Muscle of back (tissue), 13 donors: ENCODE measurements around the gene SS18. TPM values are rescaled to one million over a fixed set of nuclear protein-coding genes. Genes with fewer than 3 reads are reported as not detected.
"Not testable (repeated sequence)": the region's sequence is repeated elsewhere in the genome, so short reads cannot be mapped to it uniquely, and the experiment has no call there.

Source experiments
- DNase-seq, 3 donors: peaks; one replicate each; pipeline versions ENCODE4 v3.0.0 to v3.0.0-alpha.2; 2013
- long read RNA-seq, 9 donors: transcript quantifications; one replicate each; lab custom pipeline, GENCODE V29; 2026
- polyA plus RNA-seq, 10 donors: library from polyadenylated mRNA; unstranded; fragments of 120-200 nt; gene quantifications; one replicate each; pipeline ENCODE4 v1.2.1, GENCODE V29; 2013; ENCODE audit not compliant: insufficient read length in 10 of 10

Gene SS18, protein sequence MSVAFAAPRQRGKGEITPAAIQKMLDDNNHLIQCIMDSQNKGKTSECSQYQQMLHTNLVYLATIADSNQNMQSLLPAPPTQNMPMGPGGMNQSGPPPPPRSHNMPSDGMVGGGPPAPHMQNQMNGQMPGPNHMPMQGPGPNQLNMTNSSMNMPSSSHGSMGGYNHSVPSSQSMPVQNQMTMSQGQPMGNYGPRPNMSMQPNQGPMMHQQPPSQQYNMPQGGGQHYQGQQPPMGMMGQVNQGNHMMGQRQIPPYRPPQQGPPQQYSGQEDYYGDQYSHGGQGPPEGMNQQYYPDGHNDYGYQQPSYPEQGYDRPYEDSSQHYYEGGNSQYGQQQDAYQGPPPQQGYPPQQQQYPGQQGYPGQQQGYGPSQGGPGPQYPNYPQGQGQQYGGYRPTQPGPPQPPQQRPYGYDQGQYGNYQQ
- polyA plus RNA-seq: 10 to 100 TPM; 32.1 to 56.7 (median 43.5) TPM
- long read RNA-seq, donor 1, partial matches to known transcripts: 6 of 11 reads
- long read RNA-seq, donor 1, other reads (novel, unspliced or antisense): 0 of 11 reads
- long read RNA-seq, donor 2, partial matches to known transcripts: 0 of 6 reads
- long read RNA-seq, donor 2, other reads (novel, unspliced or antisense): 0 of 6 reads
- long read RNA-seq, donor 3: 0 reads
- long read RNA-seq, donor 4, partial matches to known transcripts: 0 of 4 reads
- long read RNA-seq, donor 4, other reads (novel, unspliced or antisense): 0 of 4 reads
- long read RNA-seq, donor 5, partial matches to known transcripts: 9 of 14 reads
- long read RNA-seq, donor 5, other reads (novel, unspliced or antisense): 0 of 14 reads
- long read RNA-seq, donor 6, partial matches to known transcripts: 7 of 12 reads
- long read RNA-seq, donor 6, other reads (novel, unspliced or antisense): 0 of 12 reads
- long read RNA-seq, donor 7, partial matches to known transcripts: 0 of 5 reads
- long read RNA-seq, donor 7, other reads (novel, unspliced or antisense): 0 of 5 reads
- long read RNA-seq, donor 8, partial matches to known transcripts: 0 of 2 reads
- long read RNA-seq, donor 8, other reads (novel, unspliced or antisense): 0 of 2 reads
- long read RNA-seq, donor 9: 0 reads

DNA sequence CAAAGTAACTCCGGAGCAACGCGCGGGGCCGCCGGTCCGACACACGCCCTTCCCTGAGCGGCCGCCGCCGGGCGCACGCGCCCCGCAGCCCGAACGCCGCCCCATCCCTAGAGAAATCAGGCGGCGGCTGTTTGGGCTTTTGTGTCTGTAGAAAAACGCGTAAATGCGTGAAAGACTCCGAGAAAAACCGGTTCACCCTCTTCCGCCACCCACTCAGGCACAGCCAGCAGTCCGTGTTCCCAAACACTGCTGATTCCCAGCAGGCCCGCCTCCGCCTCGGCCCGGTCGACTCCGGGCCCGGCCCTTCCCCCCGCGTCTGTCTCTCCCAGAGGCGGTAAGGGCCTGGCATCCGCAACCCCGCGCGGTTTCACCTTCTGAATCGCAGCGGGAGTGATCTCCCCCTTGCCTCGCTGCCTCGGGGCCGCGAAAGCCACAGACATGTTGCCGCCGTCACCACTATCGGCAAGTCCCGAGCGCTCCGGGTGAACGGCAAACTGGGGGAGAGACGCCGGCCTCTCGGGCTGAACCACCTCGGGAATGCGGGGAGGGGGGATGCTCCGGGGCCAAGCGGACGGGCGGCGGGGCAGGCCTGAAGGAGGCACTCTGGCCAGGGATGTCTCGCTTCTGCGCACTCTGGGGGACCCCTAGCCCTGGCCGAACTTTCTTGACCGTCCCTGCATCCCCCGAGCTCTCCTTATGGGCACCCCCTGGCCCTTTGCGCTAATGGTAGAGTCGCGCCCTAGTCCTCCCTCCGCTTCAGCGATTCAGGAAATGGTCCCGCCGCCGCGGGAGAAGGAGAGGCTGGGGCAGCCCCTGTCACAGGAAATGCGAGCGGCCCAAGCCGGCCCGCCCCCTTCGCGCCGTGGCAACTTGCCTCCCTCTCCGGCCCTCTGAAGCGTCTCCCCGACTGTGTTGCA, at the start of gene SS18:
Gene SS18, minus strand, starts transcription at position 484 of the 917 bp plus-strand sequence. Its CDS starts 44 bp downstream, at position 440.
- DNase-seq: peak; percentile 95 to 98 (median 96)

DNA sequence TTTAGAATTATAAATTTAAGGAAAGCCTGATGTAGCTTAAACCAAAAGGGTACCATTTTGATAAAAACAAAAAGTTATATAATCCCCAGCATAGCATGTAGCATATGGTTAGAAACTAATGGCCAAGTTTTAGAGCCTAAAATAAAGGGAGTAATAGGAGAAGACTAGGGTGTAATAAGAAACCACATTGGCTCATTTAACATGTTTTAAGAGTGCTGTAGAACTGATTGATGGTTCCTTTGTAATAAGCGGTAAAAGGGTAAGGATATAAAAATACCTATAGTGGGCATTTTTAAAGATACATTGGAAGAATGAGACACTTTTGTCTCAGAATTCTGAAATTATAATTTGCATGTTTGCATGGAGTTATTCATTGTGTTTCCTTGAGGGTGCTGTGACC, 45.1 kb upstream of the SS18 start:
- no peak for DNase-seq

DNA sequence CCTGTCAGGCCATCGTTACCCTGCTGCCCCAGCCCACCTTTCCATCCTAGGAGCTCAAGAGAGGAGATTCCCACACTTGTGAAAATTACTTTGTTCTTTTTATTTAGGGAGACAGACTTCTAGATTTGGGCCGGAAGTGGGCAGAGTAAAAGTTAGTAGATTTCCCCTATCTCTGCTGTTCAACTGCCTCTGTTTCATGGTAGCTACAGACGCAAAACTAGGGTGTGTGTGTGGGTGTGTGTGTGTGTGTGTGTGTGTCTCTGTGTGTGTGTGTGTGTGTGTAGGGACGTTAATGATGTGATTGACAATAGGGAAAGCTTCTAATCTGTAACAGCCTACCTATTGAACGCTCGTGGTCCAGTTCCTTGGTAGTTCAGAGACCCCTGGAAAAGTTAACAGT, 43.7 kb upstream of the SS18 start:
- no peak for DNase-seq

DNA sequence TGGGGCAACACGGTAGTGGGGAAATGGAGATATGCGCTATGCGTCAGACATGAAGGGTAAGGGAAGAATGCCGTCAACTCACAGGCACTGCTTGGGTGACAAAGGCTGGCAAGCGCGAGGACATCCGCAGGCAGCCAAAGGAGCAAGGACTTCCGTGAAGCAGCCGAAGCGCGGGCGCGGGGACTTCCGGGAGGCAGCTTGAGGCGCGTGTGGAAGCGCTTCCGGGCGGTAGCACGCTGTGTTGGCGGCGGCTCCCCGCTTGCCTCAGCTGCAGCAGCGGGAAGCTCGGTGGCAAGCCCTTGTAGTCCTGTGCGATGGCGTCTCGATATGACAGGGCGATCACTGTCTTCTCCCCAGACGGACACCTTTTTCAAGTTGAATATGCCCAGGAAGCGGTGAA, 43.2 kb upstream of the SS18 start, which contains the start of gene PSMA8:
Gene PSMA8, plus strand, starts transcription at position 218 of the 400 bp plus-strand sequence. Its CDS starts 97 bp downstream, at position 315.
- DNase-seq: peak; percentile 1 to 18 (median 11)

DNA sequence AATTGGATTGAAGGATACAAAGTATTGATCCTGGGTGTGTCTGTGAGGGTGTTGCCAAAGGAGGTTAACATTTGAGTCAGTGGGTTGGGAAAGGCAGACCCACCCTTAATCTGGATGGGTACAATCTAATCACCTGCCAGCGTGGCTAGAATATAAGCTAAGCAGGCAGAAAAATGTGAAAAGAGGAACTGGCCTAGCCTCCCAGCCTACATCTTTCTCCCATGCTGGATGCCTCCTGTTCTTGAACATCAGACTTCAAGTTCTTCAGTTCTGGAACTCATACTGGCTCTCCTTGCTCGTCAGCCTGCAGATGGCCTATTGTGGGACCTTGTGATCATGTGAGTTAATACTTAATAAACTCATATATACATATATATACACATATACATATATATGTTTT, 37.8 kb upstream of the SS18 start:
- not testable (repeated sequence) for DNase-seq

DNA sequence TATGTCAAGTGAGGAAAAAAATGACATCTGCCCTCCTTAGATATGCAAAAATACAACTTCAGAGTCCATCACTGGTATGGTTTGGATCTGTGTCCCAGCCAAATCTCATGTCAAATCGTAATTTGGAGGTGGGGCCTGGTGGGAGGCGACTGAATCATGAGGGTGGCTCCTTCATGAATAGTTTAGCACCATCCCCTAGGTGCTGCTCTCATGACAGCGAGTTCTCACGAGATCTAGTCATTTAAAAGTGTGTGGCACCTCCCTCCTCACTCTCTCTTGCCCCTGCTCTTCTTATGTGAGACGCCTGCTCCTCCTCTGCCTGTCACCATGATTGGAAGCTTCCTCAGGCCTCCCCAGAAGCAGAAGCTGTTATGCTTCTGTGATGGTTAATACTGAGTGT, 37.4 kb upstream of the SS18 start:
- no peak for DNase-seq

DNA sequence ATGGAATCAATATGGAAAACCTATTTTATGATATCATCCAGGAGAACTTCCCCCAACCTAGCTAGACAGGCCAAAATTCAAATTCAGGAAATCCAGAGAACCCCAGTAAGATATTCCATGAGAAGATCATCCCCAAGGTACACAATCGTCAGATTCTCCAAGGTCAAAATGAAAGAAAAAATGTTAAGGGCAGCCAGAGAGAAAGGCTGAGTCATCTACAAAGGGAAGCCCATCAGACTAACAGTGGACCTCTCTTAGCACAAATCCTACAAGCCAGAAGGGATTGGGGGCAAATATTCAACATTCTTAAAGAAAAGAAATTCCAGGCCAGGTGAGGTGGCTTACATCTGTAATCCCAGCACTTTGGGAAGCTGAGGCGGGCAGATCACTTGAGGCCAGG, 31.6 kb upstream of the SS18 start:
- DNase-seq: not testable (repeated sequence)

DNA sequence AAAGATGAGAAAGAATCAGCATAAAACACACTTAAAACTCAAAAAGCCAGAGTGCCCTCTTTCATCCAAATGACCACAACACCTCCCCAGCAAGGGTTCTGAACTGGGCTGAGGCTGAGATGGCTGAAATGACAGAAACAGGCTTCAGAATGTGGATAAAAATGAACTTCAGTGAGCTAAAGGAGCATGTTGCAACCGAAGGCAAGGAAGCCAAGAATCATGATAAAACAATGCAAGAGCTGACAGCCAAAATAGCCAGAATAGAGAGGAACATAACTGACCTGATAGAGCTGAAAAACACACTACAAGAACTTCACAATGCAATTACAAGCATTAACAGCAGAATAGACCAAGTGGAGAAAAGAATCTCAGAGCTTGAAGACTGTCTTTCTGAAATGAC, 31.1 kb upstream of the SS18 start:
- no peak for DNase-seq

DNA sequence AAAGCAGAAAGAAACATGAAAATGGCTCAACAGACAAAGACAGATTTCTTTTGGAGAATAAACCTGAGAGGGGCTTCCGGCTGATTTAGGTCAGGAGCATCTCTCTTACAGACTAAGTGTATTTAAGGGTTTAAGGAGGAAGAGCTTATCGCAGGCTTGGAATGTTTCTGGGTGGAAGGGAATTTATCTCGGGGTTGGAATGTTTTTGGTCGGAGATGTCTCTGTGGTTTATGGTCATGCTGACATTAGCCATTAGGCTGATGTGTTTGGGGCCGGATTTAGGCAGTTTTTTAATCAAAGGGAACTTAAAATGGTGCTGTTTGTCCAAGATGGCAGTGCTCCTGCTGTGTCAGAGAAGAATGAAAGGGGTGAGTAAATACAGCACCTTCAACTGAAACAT, 28.8 kb upstream of the SS18 start:
- no peak for DNase-seq

DNA sequence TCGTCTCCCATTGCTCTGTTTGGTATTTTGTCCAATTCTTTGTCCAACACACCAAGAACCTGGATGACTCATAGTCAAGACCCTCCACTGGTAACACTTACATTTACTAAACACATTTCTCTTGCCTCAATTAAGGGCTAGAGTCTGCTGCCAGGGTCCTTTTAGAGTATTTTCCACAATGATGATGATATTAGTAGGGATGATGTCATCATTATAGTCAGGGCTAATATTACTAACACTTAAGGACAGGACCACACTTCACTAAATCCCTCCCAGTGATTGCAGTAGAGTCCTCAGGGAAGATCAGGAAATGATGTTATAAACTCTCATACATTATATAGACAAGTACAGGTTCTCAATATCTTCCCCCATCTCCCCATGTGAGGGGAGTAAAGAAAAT, 13.6 kb upstream of the SS18 start:
- DNase-seq: no peak

DNA sequence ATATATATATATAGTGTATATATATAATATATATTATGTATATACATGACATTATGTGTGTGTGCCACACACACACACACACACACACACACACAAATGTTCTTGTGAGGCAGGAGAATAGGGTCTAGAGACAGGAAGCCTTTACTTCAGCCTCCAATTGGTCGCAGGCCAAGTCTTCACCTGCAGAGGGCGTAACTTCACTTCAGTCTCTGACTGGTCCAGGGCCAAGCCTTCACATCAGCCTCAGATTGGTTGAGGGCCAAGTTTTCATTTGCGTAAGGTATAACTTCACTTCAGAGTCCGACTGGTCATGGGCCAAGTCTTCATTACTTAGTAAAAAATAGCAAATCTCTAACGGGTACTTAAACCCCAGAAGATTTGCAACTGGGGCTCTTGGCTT, 13.2 kb upstream of the SS18 start:
- no peak for DNase-seq

DNA sequence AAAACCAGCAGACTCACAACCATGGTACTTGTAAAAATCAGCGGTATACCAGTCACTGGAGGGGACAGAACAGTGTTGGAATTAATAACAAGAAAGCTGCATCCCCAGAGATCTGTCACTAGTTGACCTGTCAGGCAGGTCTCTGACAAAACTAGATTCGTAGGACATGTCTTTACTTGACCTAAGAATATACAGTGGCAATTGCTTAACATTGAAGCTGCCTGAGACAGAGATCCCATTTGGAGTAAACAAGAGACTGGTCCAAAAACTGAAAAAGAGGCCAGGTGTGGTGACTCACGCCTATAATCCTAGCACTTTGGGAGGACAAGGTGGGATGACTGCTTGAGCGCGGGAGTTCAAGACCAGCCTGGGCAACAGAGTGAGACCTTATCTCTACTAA, 7.2 kb upstream of the SS18 start:
- no peak for DNase-seq

DNA sequence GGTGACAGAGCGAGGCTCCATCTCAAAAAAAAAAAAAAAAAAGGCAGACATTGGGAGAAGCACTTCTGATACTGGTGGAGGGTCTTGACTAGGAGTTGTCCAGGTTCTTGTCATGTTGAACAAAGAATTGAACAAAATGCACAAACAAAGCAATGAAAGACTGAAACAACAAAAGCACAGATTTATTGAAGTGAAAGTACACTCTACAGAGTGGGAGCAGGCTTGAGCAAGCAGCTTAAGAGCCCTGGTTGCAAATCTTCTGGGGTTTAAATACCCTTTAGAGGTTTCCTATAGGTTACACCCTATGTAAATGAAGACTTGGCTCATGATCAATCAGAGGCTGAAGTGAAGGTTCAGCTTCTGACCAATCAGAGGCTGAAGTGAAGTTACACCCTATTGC, 6.4 kb upstream of the SS18 start:
- no peak for DNase-seq

DNA sequence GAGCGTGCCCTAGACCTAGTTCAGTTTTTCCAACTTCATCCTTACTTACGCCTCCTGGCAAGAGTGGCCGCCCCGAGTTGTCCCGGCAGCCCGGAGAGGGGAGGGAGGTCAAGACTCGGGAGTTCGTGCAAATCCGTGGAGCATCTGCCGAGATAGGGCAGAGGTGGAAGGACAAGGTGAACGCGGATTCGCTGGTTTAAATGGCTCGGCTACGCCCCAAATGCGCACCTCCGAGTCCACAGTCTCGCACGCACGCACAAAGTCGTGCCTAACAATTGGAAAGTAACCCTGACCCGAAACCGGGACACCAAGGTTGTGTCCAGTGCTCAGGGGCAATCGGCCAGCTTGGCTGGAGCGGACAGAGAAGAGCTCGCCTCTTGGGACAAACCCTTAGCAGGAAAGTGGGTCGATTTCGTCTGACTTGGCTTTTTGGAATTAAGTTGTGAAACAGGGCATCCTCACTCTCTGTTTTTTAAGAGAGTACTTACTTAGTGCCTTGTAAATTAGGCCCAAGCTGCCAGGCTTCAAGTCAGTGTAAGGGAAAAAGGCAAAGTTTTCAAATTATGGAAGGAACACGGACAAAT, 726 bp upstream of the SS18 start:
- no peak for DNase-seq

DNA sequence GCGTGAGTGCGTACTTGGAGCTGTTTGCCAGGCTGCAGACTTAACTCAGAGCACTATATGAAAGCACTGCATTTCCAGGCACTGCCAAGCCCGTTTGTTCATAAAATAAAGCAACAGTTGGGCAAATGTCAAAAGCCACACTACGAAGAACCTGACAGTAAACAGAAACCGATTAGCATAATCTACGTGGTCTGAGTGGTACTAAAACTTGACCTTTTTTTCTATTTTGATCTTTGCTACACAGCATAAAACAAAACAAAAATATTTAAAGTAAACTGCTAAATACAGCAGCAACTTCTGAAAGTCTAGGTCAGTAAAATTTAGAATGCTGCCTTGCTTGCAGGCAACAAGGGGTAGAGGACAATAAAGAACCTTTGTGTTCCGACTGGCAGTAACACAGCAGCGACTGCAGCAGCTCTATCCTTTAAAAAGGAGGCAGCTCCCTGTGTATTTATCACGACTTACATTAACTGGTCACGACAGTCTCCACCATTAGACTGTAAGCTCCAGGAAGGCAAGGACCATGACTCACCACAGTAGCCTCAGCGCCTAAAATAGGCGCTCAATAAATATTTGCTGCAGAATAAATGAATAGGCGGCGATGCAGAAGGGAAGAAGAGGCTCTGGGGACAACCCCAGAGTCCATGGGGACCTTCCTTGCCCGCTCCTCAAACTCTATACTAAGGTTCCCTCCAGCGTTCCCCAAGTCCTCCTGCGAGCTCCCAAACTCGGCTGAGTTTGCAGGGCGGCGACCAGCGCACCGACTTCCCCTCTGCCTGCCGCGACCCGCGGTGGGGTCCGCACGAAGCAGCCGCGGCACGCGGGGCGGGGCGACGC, 902 bp downstream of the SS18 start:
- DNase-seq: peak in 2 of 3 donors; percentile 14 to 15

DNA sequence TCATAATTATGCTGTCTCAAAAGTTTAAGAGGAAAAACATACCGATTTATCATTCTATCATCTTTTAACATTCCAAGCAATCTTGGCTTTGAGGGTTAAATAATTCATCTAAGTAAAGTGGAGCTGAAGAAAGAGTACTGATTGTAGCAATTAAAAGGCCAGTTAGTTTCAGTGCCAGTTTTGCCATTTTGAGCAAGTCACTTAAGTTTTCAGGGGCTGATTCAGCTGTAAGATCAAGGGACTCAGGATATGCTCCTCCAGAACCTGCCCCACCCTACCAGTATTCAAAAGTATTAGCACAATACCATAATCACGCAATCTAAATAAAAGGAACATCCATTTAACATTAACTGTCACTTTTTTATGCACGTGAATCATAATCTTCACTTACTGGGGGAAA, 1.9 kb downstream of the SS18 start:
- peak in 1 of 3 donors; percentile 7 for DNase-seq

DNA sequence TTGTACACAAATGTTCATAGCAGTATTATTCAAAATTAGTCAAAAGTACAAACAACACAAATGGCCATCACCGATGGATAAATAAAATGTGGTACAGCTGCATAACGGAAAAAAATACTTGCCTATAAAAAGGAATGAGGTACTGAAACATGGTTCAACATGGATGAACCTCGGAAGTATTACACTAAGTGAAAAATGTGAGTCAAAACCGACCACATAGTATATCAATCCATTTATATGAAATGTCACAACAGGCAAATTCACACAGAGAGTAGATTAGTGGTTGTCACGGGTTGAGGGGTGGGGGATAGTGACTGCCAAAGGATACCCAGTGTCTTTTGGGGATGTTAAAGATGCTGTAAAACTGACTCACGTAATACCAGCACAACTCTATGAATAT, 3.5 kb downstream of the SS18 start:
- DNase-seq: no peak

DNA sequence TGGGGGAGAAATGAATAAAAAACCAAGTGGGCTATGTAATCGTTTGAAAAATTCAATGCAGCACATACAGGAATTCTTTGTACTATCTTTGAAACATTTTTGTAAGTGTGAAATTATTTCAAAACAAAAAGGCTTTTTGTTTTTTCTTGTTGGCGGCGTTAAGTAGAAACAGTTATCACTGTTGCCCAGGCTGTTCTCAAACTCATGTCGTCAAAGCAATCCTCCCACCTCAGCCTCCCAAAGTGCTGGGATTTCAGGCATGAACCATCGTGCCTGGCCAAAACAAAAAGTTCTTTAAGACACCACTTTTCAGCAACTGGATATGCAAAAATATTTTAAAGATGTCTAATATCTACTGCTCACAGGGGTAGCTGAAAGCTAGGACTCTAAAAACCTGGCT, 5.4 kb downstream of the SS18 start:
- DNase-seq: no peak

DNA sequence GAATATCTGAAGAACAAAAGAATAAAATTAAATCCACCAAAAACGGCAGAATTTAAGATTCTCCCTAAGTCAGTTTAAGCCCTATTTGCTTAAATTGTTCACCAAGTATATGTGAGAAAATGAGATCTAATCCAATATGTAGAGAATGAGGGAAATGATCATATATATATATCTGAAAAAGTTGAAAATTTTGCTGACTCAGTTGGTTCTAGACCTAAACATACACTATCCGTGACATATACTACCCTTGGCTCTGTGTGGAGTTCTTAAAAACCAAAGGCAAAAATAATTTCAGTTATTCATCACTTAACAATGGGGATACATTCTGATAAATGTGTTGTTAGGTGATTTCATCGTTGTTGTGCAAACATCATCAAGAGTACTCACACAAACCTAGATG, 7.3 kb downstream of the SS18 start:
- DNase-seq: no peak

DNA sequence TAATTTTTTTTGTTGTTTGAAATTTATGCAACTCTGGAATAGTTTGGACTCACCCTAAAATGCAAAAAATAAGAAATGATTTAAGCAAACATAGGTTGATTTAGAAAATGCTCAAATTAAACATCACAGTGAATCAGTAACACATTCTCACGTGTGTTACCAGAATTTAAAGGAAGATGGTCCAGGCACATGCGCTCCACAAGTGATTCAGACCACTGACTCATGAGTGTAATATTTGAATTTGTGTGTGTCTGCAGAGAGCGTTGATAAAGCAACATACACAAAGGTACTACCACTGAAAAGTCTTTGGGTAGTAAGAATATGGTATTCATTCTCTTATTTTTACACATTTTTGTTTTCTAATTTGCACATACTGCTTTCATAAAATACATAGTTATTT, 7.9 kb downstream of the SS18 start:
- no peak for DNase-seq
